Measurements from ENCODE around the gene MBOAT2.
A peak's percentile ranks its signal among the peaks of the same experiment; 100 is the strongest.
"Not testable (repeated sequence)": the region's sequence is repeated elsewhere in the genome, so short reads cannot be mapped to it uniquely, and the experiment has no call there.

MBOAT2 gene

DNA sequence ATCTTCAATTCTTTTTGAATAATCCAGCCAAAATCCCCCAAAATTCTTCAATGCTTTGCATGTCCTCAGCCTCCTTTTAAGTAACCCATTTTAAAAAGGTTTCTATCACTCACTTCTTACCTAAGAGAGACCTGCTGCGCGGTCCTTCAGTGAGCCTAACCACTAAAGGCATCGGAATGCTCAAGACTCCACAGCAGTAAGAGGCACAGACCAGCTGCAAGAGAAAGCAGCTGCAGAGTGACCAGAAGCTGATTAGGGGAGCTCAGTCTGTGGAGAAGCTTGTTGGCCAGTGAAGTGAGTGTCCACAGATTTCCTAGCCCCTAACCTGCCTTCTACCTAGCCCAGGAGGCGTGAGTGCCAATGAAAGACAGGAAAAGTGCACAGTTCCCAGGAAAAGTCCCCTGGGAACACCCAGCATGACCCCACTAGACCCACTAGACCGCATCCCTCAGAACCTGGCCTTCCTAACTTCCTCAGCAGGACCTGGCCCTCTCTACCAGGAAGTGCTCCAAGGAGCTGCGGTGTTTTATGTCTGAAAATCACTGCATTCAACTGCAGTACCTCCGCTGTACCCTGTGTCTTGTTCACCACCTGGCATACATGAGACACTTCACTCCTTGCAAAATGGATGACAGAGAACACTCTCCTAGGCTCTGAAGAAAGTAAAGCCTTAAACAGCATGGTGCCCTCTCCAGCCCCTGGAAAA, 10.1 kb downstream of the MBOAT2 start:
- DNase-seq (ENCODE audit: low spot score) = no peak

DNA sequence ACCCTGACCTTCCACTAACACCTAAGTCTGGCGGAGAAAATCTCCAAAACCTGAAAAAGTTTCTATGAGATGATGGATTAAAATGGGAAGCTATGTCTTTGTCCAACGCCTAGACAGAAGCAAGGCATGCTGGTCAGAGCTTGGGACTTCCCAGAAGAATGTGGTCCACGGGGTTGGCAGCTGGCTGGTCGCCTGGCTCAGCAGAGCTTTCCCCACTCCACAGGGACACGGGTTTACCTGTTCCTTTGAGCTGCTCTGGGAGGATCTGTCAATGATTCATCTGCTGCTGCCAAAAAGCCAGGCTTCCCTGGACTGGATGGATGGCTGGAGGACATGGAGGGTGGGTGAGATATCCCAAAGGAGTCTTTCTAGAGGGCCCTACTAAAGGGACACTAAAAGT, 10.8 kb downstream of the MBOAT2 start:
- no peak for DNase-seq (ENCODE audit: low spot score)

DNA sequence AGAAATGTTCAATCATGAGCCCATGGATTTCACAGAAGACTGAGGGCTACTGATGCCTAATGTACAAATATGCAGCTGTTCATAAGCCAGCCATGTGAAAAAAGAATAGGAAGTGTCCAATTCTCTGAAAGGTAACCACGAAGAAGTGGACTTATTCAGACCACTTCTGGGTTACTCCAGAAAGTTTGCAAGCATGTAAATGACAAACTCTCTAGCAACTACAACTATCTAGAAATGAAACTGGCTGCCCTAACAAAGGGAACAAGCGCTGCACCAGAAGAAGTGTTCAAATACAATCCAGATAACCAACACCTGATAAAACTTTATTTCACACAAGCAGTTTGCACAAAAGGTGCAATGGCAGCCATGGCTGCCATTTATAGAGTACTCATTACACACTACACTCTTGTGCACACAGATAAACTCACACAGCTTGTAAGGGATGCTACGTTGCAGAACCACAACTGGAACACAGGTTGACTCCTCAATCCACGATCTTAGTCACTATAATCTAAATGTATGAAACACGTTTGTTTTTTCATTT, 13.9 kb downstream of the MBOAT2 start:
- no peak for DNase-seq (ENCODE audit: low spot score)

DNA sequence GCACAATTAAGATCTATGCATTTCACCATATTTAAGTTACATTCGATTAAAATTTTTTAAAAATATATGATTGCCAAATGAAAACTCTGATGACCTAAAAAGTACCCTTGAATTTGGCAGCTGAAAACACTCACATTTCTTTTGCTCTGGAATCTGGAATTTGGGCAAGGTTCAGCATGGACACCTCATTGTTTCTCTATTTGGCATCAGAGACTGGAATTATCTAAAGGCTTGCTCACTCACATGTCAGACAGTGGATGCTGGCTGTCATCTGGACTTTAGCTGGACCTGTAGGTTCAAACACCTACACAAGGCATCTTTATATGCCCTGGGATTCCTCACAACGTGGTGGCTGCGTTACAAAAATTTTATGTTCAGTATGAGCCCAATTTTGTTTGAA, 16.1 kb downstream of the MBOAT2 start:
- no peak for DNase-seq (ENCODE audit: low spot score)

DNA sequence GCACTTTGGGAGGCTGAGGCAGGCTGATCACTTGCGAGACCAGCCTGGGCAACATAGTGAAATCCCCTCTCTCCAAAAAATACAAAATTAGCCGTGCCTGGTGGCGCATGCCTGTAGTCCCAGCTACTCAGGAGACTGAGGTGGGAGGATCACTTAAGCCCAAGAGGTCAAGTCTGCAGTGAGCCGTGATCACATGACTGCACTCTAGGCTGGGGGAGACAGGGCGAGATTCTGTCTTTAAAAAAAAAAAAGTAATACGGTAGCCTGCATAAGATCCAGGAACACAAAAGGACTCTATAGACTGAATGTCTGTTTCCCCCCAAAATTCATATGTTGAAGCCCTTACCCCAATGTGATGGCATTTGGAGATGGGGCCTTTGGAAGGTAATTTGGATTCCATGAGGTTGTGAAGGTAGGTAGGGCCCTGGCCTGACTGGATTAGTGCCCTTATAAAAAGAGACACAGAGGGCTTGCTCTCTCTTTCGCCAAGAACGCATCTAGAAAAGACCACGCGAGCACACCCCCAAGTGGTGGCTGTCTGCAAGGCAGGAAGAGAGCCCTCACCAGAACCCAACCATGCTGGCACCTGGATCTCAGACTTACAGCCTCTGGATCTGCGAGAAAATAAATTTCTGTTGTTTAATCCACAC, 17.0 kb downstream of the MBOAT2 start:
- peak; percentile 38 for DNase-seq (ENCODE audit: low spot score)

GRCh38 chr2:8985561-8986326, 17.7 kb downstream of the MBOAT2 start:
- no peak for DNase-seq (ENCODE audit: low spot score)

DNA sequence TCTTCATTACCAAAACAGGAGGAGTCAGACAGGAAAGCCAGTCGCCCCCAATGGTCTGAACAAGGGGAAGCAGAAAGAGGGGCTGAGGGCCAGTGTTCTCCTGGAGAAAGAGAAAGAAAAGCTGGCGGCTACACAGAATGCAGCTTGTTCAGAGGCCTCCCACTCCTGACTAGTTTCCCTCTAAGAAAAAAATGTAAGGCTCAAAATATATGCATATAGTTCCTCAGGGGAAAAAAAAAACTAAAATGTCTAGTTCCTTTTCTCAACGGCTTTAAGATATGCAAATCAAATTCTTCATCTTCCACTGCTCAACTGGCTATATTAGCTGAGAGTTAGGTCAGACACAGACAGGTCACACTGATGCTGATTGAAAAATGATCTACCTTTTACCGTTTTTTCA, 18.6 kb downstream of the MBOAT2 start:
- no peak for DNase-seq (ENCODE audit: low spot score)

DNA sequence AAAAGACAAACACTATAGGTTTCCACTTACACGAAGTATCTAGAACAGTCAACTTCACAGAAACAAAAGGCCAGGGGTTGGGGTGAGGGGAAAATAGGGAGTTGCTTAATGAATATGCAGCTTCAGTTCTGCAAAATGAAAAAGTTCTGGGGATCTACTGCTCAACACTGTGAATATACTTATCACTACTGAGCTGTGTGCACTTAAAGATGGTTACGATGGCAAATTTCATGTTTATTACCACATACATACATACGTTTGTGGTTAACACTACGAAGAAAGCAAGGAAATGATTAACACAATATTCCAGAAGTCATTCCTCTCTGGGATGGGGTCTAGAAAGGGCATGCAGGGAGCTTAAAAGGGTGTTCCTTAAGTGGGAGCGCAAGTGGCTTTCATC, 19.3 kb downstream of the MBOAT2 start:
- DNase-seq (ENCODE audit: low spot score) = no peak

DNA sequence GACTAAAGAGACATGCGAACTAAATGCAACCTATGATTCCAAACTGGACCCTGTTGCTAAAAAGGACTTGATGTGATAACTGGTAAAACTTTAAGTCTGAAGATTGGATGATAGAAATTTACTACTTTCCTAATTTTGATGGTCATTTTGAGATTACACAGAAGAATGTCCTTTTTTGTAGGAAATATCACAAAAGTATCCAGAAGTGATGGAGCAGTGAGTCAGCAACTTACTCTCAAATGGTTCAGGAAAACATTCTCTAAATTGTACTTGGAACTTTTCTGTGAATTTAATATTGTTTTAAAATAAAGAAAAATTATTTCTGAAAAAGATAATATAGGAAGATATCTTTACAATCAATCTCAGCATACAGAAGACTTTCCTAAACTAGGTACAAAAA, 19.9 kb downstream of the MBOAT2 start:
- DNase-seq (ENCODE audit: low spot score) = no peak

DNA sequence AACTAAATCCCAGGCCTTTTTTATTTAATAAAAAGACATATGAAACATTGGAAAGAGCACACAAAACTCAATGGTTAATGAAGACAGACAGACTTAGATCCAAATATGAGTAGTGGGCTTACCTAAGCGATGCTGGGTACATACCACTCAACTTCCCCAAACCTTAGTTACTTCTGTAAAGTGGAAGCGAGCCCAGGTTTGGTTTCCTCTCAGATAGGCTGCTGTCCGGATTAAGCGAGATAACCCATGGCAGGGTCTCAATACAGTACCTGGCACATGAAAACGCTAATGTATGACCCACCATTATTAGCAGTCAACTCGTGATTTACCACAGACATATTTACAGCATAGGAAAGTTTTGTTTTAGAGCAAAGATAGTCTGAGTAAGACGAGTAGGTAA, 21.6 kb downstream of the MBOAT2 start:
- no peak for DNase-seq (ENCODE audit: low spot score)

- DNase-seq (ENCODE audit: low spot score) = no peak
Observed at GRCh38 chr2:8980096-8980495, 23.4 kb downstream of the MBOAT2 start.

DNA sequence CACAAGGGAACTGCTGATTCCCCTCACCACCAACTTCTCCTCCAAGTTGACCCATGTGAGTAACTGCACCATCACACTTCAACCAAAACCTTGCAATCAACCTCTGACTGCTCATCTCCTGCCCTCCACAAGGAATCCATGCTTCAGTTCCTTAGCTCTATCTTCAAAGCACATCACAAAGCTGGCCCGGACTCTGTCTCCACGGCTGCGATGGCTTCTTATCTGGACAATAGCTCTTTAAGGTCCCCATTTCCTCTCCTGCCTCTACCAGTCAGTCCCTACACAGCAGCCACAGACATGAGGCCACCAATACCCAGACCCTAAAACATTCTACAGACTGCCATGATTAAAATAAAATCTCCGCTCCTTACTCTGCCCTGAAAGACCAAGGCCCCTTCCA, 25.7 kb downstream of the MBOAT2 start:
- no peak for DNase-seq (ENCODE audit: low spot score)

DNA sequence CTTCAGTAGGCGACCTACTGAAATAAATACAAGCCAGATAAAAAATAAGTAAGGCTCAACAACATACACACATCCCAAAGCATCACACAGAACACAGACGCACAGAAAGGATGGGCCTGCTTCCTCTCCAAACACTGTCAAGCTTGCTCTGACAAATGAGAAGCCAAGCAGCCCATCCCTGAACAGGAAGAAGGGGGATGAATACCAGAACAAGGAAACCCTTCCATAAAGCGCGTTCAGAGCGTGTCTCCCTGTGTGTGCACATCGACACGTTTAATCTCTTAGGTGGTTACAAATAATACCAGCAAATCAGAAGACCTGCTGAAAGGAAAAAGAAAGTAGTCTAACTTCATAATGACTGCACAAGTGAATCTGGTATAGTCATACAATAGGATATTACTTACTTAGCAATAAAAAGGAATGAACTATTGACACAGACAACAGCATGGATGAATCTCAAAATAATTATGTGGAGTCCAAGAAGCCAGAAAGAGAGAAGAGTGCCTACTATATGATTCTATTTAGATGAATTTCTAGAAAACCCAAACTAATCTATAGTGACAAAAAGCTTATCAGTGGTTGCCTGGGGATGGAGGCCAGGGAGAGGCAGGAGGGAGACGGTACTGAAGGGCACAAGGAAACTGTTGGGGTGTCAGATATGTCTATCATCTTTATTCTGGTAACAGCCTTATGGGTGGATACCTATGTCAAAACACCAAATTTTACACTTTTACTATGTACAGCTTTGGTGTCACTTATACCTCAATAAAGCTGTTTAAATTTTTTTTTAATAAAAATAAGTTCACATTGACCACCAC, 26.8 kb downstream of the MBOAT2 start:
- DNase-seq (ENCODE audit: low spot score) = no peak

DNA sequence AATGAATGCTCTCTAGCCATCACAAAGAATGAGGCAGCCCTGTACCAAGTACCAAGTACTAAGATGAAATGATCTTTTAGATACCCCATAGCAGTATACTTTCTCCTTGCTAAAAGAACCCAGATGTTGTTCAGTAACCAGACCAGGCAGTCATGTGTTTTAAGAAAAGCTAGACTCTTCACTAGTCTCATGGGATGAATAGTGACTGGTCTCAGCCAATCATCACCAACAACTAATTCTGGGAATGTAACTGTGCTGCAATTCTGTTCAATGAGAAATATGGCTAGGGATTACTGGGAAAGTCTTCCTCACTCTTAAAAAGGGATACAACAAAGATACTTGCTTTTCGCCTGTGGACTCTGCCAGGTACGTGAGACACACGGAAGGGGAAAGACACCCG, 29.5 kb downstream of the MBOAT2 start:
- DNase-seq (ENCODE audit: low spot score) = no peak

DNA sequence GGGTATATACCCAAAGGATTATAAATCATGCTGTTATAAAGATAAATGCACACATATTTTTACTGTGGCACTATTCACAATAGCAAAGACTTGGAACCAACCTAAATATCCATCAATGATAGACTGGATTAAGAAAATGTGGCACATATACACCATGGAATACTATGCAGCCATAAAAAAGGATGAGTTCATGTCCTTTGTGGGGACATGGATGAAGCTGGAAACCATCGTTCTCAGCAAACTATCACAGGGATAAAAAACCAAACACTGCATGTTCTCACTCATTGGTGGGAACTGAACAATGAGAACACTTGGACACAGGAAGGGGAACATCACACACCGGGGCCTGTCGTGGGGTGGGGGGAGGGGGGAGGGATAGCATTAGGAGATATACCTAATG, 30.5 kb downstream of the MBOAT2 start:
- not testable (repeated sequence) for DNase-seq (ENCODE audit: low spot score)

- DNase-seq (ENCODE audit: low spot score) = not testable (repeated sequence)
Observed at GRCh38 chr2:8972535-8972934, 30.9 kb downstream of the MBOAT2 start.

DNA sequence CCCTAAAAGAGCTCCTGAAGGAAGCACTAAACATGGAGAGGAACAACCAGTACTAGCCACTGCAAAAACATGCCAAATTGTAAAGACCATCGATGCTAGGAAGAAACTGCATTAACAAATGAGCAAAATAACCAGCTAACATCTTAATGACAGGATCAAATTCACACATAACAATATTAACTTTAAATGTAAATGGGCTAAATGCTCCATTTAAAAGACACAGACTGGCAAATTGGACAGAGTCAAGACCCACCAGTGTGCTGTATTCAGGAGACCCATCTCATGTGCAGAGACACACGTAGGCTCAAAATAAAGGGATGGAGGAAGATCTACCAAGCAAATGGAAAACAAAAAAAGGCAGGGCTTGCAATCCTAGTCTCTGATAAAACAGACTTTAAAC, 34.1 kb downstream of the MBOAT2 start:
- not testable (repeated sequence) for DNase-seq (ENCODE audit: low spot score)

GRCh38 chr2:8966123-8966908, 37.2 kb downstream of the MBOAT2 start:
- no peak for DNase-seq (ENCODE audit: low spot score)

- no peak for DNase-seq (ENCODE audit: low spot score)
Observed at GRCh38 chr2:8965216-8965969, 38.1 kb downstream of the MBOAT2 start.

- no peak for DNase-seq (ENCODE audit: low spot score)
Observed at GRCh38 chr2:8962890-8963289, 40.6 kb downstream of the MBOAT2 start.
